ENCODE measurements around the gene LRMDA.

DNA sequence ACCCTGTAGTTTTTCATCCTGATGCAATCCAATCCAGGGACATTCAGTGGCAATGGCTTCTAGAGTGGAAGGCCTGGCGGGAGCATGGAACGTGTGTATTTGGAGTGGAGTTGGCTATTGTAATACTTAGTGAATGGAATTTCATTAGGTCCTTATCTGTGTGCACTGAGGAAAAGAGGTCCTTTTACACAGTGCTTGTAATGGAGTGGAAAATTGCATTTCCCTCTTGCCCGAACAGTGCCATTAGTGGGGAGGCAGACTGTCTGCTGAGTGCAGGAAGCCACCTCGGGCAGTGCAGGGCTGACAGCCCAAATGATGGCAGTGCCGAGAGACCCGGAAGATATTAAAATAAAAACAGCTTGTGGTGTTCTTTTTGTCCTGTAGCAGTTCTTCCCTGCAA, 786.6 kb downstream of the LRMDA start:
- TF ChIP-seq, protein P1, sequence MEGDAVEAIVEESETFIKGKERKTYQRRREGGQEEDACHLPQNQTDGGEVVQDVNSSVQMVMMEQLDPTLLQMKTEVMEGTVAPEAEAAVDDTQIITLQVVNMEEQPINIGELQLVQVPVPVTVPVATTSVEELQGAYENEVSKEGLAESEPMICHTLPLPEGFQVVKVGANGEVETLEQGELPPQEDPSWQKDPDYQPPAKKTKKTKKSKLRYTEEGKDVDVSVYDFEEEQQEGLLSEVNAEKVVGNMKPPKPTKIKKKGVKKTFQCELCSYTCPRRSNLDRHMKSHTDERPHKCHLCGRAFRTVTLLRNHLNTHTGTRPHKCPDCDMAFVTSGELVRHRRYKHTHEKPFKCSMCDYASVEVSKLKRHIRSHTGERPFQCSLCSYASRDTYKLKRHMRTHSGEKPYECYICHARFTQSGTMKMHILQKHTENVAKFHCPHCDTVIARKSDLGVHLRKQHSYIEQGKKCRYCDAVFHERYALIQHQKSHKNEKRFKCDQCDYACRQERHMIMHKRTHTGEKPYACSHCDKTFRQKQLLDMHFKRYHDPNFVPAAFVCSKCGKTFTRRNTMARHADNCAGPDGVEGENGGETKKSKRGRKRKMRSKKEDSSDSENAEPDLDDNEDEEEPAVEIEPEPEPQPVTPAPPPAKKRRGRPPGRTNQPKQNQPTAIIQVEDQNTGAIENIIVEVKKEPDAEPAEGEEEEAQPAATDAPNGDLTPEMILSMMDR (IDR thresholded peaks at IDR 0.05) = no peak
- TF ChIP-seq POLR2A (IDR thresholded peaks at IDR 0.05) = no peak
